GM10266 (cell line): ENCODE measurements around the gene RABL2A.
"Not testable (repeated sequence)": the region's sequence is repeated elsewhere in the genome, so short reads cannot be mapped to it uniquely, and the experiment has no call there.

Experiments used
- DNase-seq: peaks from one replicate; pipeline ENCODE4 v3.0.0; 2012; ENCODE audit errors: extremely low spot score
- CTCF ChIP-seq: IDR thresholded peaks from 2 replicates; pipeline ENCODE4 v1.5.1; 2012; ENCODE audit warnings: mild to moderate bottlenecking, low read depth; ENCODE audit not compliant: control insufficient read depth, insufficient read depth; ENCODE audit errors: missing control alignments

Gene RABL2A

GRCh38 chr2:113602040-113602769, 24.9 kb upstream of the RABL2A start:
- DNase-seq = peak; percentile 10
- peak; percentile 46 for TF ChIP-seq CTCF

GRCh38 chr2:113602869-113603466, 24.1 kb upstream of the RABL2A start:
- DNase-seq = no peak
- TF ChIP-seq CTCF = no peak

- peak; percentile 15 for DNase-seq
Measured at GRCh38 chr2:113603467-113604084, 23.5 kb upstream of the RABL2A start.

- DNase-seq = peak; percentile 31
- TF ChIP-seq CTCF = peak; percentile 81
Measured at GRCh38 chr2:113604085-113604477, 23.0 kb upstream of the RABL2A start.

- not testable (repeated sequence) for DNase-seq
Measured at GRCh38 chr2:113604661-113605060, 22.4 kb upstream of the RABL2A start.

GRCh38 chr2:113606036-113606435, 21.0 kb upstream of the RABL2A start:
- DNase-seq = not testable (repeated sequence)

GRCh38 chr2:113609822-113610221, 17.2 kb upstream of the RABL2A start:
- not testable (repeated sequence) for DNase-seq

GRCh38 chr2:113621002-113621401, 6.1 kb upstream of the RABL2A start:
- not testable (repeated sequence) for DNase-seq

GRCh38 chr2:113625906-113626305, 1.2 kb upstream of the RABL2A start:
- DNase-seq = not testable (repeated sequence)

GRCh38 chr2:113632849-113633345, 5.8 kb downstream of the RABL2A start:
- not testable (repeated sequence) for DNase-seq

- not testable (repeated sequence) for DNase-seq
Measured at GRCh38 chr2:113635358-113635757, 8.3 kb downstream of the RABL2A start.

GRCh38 chr2:113636226-113636625, 9.2 kb downstream of the RABL2A start:
- DNase-seq = not testable (repeated sequence)

- not testable (repeated sequence) for DNase-seq
Measured at GRCh38 chr2:113638084-113638483, 11.0 kb downstream of the RABL2A start.

- DNase-seq = not testable (repeated sequence)
Measured at GRCh38 chr2:113646217-113646616, 19.2 kb downstream of the RABL2A start.

GRCh38 chr2:113650834-113651815, 24.1 kb downstream of the RABL2A start:
- not testable (repeated sequence) for DNase-seq

GRCh38 chr2:113652599-113652998, 25.5 kb downstream of the RABL2A start:
- DNase-seq = not testable (repeated sequence)
